Neural progenitor cell (in vitro differentiated cells): ENCODE data around the gene ANKRD11. TPM values are rescaled to one million over a fixed set of nuclear protein-coding genes. Genes with fewer than 3 reads are reported as not detected.

Experiments used
- DNase-seq: peaks from one replicate; pipeline ENCODE4 v3.0.0-alpha.2; 2016; ENCODE audit warnings: low spot score
- H2AFZ ChIP-seq: fragments of 200-600 bp; sonication (generic); replicated peaks from 2 replicates; pipeline ENCODE4 v1.6.1; 2016; ENCODE audit warnings: antibody characterized with exemption
- H3F3A ChIP-seq: fragments of 200-600 bp; sonication (generic); 2 replicates; pipeline ENCODE4 v1.6.1; 2016; ENCODE audit warnings: antibody characterized with exemption, low read depth
- H3K27ac ChIP-seq: fragments of 200-600 bp; sonication (generic); 2 replicates; pipeline ENCODE4 v1.5.1; 2016; ENCODE audit warnings: mild to moderate bottlenecking
- H3K27me3 ChIP-seq: fragments of 200-600 bp; sonication (generic); 2 replicates; pipeline ENCODE4 v1.6.1; 2016; ENCODE audit warnings: mild to moderate bottlenecking, moderate library complexity
- H3K36me3 ChIP-seq: fragments of 200-600 bp; sonication (generic); 2 replicates; pipeline ENCODE4 v1.5.1; 2016
- H3K4me1 ChIP-seq: fragments of 200-600 bp; sonication (generic); 2 replicates; pipeline ENCODE4 v1.6.1; 2016; ENCODE audit warnings: mixed run types
- H3K4me2 ChIP-seq: fragments of 200-600 bp; sonication (generic); 2 replicates; pipeline ENCODE4 v1.6.1; 2016
- H3K4me3 ChIP-seq: fragments of 200-600 bp; sonication (generic); 2 replicates; pipeline ENCODE4 v1.5.1; 2016
- H3K79me2 ChIP-seq: fragments of 200-600 bp; sonication (generic); 2 replicates; pipeline ENCODE4 v1.6.1; 2016; ENCODE audit warnings: low read depth
- H3K9ac ChIP-seq: fragments of 200-600 bp; sonication (generic); 2 replicates; pipeline ENCODE4 v1.6.1; 2016
- H3K9me3 ChIP-seq: fragments of 200-600 bp; sonication (generic); 2 replicates; pipeline ENCODE4 v1.5.1; 2016; ENCODE audit warnings: low read depth
- H4K20me1 ChIP-seq: fragments of 200-600 bp; sonication (generic); 2 replicates; pipeline ENCODE4 v1.6.1; 2016; ENCODE audit warnings: low read depth
- H3K27ac Mint-ChIP-seq: 3 replicates; pipeline ENCODE4 v1.8.0; 2021; ENCODE audit warnings: mixed read lengths
- H3K27me3 Mint-ChIP-seq: 2 replicates; pipeline ENCODE4 v1.8.0; 2022; ENCODE audit warnings: low read depth, mild to moderate bottlenecking, inconsistent platforms, moderate library complexity, mixed read lengths; ENCODE audit not compliant: insufficient read depth
- H3K36me3 Mint-ChIP-seq: 3 replicates; pipeline ENCODE4 v1.8.0; 2021; ENCODE audit warnings: mixed read lengths
- H3K4me1 Mint-ChIP-seq: 3 replicates; pipeline ENCODE4 v1.8.0; 2021; ENCODE audit warnings: mixed read lengths
- H3K4me3 Mint-ChIP-seq: 3 replicates; pipeline ENCODE4 v1.8.0; 2021; ENCODE audit warnings: mild to moderate bottlenecking, moderate library complexity, mixed read lengths
- H3K9me3 Mint-ChIP-seq: 3 replicates; pipeline ENCODE4 v1.8.0; 2020; ENCODE audit warnings: mixed read lengths
- EZH2 ChIP-seq: fragments of 200-600 bp; sonication (generic); IDR thresholded peaks from 2 replicates; pipeline ENCODE4 v1.6.1; 2017; ENCODE audit warnings: antibody characterized with exemption, mild to moderate bottlenecking, moderate library complexity
- EZH2phosphoT487 ChIP-seq: fragments of 200-600 bp; sonication (generic); IDR thresholded peaks from 2 replicates; pipeline ENCODE4 v1.6.1; 2017; ENCODE audit warnings: antibody characterized with exemption
- total RNA-seq: library from RNA; depleted of rRNA; stranded (reverse); fragments of >200 nt; gene quantifications from 2 replicates; pipeline ENCODE4 v1.2.3, GENCODE V29; 2015; ENCODE audit warnings: low replicate concordance
- TF ChIP-seq, protein P1 (sequence below): fragments of 200-600 bp; sonication (generic); IDR thresholded peaks from 2 replicates; pipeline ENCODE4 v1.5.1; 2017; ENCODE audit warnings: antibody characterized with exemption, mild to moderate bottlenecking

The ANKRD11 gene
- total RNA-seq, 1 donor from 2014 or later = 47.3 TPM

DNA sequence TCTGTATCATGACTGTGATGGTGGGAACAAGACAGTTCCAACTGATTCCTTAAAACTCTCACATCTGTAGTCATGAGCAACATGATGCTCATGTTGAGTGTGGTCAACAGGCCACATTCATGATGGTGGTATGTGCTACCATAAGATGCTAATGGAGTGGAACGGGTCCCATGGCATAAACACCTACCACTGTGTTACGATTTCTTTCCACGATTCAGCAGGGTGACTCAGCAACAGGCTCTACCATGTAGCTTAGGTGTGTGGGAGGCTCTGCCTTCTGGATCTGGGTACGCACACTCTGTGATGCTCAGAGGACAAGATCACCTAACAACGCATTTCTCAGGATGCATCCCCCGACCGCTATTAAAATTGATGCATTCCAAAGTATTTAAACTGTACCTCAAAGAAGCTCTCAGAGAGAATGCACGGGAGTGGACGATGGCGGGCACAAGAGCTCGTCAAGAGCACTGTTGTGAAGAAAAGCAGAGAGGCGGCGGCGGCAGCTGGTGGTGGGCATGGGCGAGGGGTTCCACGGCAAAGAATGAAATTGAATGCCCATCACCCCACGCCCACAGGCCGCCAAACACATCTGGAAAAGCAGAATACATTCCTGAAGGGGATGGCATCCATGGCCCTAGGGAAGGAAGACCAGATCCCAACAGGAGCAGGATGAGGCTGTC lies 139.5 kb downstream of the ANKRD11 start:
- Mint-ChIP-seq H3K27ac (no peak overlapping the region), H3K36me3 (peaks cover 15% of the 10 kb centered on the region), H3K9me3 (no peaks in the 10 kb centered on the region), H3K4me1 (peaks cover 35% of the 10 kb centered on the region), H3K27me3 (no peaks in the 10 kb centered on the region), H3K4me3 (no peak overlapping the region)
- Histone ChIP-seq H3K4me2 (no peak overlapping the region), H3K4me1 (peaks cover 15% of the 10 kb centered on the region), H3K9ac (no peak overlapping the region), H3K4me3 (no peak overlapping the region), H4K20me1 (peaks cover 98% of the 10 kb centered on the region), H3K36me3 (no peaks in the 10 kb centered on the region), H3K27me3 (no peaks in the 10 kb centered on the region), H3K9me3 (no peaks in the 10 kb centered on the region), H3K79me2 (peaks cover 100% of the 10 kb centered on the region), H3F3A (peaks cover 9% of the 10 kb centered on the region), H3K27ac (no peak overlapping the region), H2AFZ (no peak overlapping the region)
- no peak for DNase-seq
- no peak for TF ChIP-seq EZH2phosphoT487
- TF ChIP-seq, protein P1, sequence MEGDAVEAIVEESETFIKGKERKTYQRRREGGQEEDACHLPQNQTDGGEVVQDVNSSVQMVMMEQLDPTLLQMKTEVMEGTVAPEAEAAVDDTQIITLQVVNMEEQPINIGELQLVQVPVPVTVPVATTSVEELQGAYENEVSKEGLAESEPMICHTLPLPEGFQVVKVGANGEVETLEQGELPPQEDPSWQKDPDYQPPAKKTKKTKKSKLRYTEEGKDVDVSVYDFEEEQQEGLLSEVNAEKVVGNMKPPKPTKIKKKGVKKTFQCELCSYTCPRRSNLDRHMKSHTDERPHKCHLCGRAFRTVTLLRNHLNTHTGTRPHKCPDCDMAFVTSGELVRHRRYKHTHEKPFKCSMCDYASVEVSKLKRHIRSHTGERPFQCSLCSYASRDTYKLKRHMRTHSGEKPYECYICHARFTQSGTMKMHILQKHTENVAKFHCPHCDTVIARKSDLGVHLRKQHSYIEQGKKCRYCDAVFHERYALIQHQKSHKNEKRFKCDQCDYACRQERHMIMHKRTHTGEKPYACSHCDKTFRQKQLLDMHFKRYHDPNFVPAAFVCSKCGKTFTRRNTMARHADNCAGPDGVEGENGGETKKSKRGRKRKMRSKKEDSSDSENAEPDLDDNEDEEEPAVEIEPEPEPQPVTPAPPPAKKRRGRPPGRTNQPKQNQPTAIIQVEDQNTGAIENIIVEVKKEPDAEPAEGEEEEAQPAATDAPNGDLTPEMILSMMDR = no peak
- no peak for TF ChIP-seq EZH2

DNA sequence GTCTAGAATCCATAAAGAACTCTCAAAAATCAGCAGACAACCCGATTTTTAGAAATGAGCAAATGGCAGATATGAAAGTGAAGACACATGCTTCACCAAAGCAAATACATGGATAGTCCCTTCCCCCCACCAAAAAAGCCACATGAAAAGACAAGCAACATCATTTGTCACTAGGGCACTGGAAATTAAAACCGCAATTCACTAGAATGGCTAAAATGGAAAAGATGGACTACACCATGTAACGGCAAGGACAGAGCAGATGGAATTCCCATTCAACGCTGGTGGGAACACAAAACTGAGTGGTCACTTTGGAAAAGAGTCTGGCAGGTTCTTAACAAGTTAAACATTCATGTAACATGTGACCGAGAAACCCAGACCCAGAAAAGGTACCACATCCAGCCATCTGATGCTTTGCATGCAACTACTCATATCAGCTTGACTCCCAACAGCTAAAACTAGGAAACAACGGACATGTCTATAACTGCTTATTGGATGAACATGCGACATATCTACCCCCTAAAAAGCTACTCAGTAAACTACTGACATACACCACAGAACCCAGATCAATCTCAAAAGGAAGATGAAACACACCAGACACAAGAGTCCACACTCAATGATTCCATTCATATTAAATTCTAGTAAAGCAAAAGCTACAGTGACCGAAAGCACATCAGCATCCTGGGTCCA lies 140.3 kb downstream of the ANKRD11 start:
- no peak for TF ChIP-seq EZH2
- TF ChIP-seq, protein P1 = no peak
- no peak for TF ChIP-seq EZH2phosphoT487
- no peak overlapping the region for H3K27ac Mint-ChIP-seq
- Histone ChIP-seq H3K36me3 (no peaks in the 10 kb centered on the region), H3F3A (peaks cover 9% of the 10 kb centered on the region), H3K9me3 (no peaks in the 10 kb centered on the region), H3K27ac (no peak overlapping the region), H2AFZ (no peak overlapping the region), H3K4me3 (no peak overlapping the region), H4K20me1 (peaks cover 98% of the 10 kb centered on the region), H3K4me1 (peaks cover 22% of the 10 kb centered on the region), H3K9ac (no peak overlapping the region), H3K4me2 (no peak overlapping the region), H3K27me3 (no peaks in the 10 kb centered on the region), H3K79me2 (peaks cover 100% of the 10 kb centered on the region)
- no peaks in the 10 kb centered on the region for H3K9me3 Mint-ChIP-seq
- H3K36me3 Mint-ChIP-seq = peaks cover 15% of the 10 kb centered on the region
- no peak for DNase-seq
- no peak overlapping the region for H3K4me3 Mint-ChIP-seq
- H3K27me3 Mint-ChIP-seq = no peaks in the 10 kb centered on the region
- H3K4me1 Mint-ChIP-seq = peaks cover 36% of the 10 kb centered on the region

DNA sequence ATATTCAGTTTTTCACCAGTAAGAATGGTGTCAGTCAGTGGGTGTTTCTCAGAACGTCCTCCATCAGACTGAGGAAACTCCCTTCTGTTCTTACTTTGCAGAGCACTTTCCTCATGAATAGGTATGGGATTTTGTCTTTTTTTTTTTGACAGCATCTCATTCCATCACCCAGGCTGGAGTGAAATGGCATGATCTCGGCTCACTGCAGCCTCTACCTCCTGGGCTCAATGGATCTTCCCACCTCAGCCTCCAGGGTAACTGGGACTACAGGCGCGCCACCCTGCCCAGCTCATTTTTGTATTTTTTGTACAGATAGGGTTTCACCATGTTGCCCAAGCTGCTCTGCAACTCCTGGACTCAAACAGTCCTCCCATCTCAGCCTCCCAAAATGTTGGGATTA lies 142.6 kb downstream of the ANKRD11 start:
- H4K20me1 ChIP-seq = peaks cover 98% of the 10 kb centered on the region
- peaks cover 100% of the 10 kb centered on the region for H3K79me2 ChIP-seq
- no peaks in the 10 kb centered on the region for H3K27me3 ChIP-seq
- Mint-ChIP-seq H3K27ac (no peak overlapping the region), H3K9me3 (no peaks in the 10 kb centered on the region), H3K4me3 (no peak overlapping the region), H3K36me3 (peaks cover 15% of the 10 kb centered on the region), H3K27me3 (no peaks in the 10 kb centered on the region), H3K4me1 (peaks cover 58% of the 10 kb centered on the region)
- H3K9me3 ChIP-seq = no peaks in the 10 kb centered on the region
- no peak overlapping the region for H2AFZ ChIP-seq
- H3K4me2 ChIP-seq = no peak overlapping the region
- H3K36me3 ChIP-seq = no peaks in the 10 kb centered on the region
- no peak overlapping the region for H3K4me3 ChIP-seq
- H3K9ac ChIP-seq = no peak overlapping the region
- peaks cover 31% of the 10 kb centered on the region for H3K4me1 ChIP-seq
- peaks cover 16% of the 10 kb centered on the region for H3F3A ChIP-seq
- TF ChIP-seq, protein P1 = no peak
- TF ChIP-seq EZH2phosphoT487 (no peak), EZH2 (no peak)
- no peak overlapping the region for H3K27ac ChIP-seq
- DNase-seq = no peak
